Ovary (tissue), 9 donors: ENCODE data around the gene DNAH8. TPM values are rescaled to one million over a fixed set of nuclear protein-coding genes. Genes with fewer than 3 reads are reported as not detected.

ENCODE experiments used
- DNase-seq, 5 donors: peaks; one replicate each; pipeline ENCODE4 v3.0.0-alpha.2; 2019 to 2020
- H3K27ac ChIP-seq, 2 donors: fragments of 200-600 bp; one replicate each; pipeline versions ENCODE4 v1.5.1 to v1.8.0; 2019 to 2022
- H3K27me3 ChIP-seq: fragments of 200-600 bp; one replicate; pipeline ENCODE4 v1.8.0; 2022
- H3K36me3 ChIP-seq: fragments of 200-600 bp; sonication (generic); one replicate; pipeline ENCODE4 v1.5.1; 2019
- H3K4me1 ChIP-seq: one replicate; pipeline ENCODE4 v1.8.1; 2013; ENCODE audit warnings: mild to moderate bottlenecking, moderate library complexity; ENCODE audit not compliant: insufficient read depth
- H3K4me3 ChIP-seq: fragments of 200-600 bp; sonication (generic); one replicate; pipeline ENCODE4 v1.5.1; 2017
- H3K9me3 ChIP-seq, 2 donors: fragments of 200-600 bp in 1 of 2; sonication (generic) in 1 of 2; one replicate each; pipeline versions ENCODE4 v1.5.1 to v1.8.1; 2013 to 2019; ENCODE audit warnings: mild to moderate bottlenecking in 1 of 2, moderate library complexity in 1 of 2
- CTCF ChIP-seq, 3 donors: fragments of 450-650 bp in 2 of 3; fragments of 200-600 bp in 1 of 3; IDR thresholded peaks; one replicate each; pipeline versions ENCODE4 v1.5.1 to v1.8.0; 2016 to 2022; ENCODE audit warnings: antibody characterized with exemption in 3 of 3, mild to moderate bottlenecking in 1 of 3
- EP300 ChIP-seq: sonication (generic); formaldehyde crosslinking; IDR thresholded peaks from one replicate; pipeline ENCODE4 v1.6.1; 2017; ENCODE audit warnings: antibody characterized with exemption
- POLR2A ChIP-seq: fragments of 450-650 bp; IDR thresholded peaks from one replicate; pipeline ENCODE4 v1.6.1; 2017; ENCODE audit warnings: antibody characterized with exemption, mild to moderate bottlenecking, moderate library complexity
- WGBS, 3 donors: extraction: QIAGEN DNeasy Blood & Tissue Kit in 1 of 3; methylation state at CpG; one replicate each; pipeline versions ENCODE4 v1.1.5 to v1.1.7; 2013 to 2017; 5-methylcytosine and 5-hydroxymethylcytosine counted together
- intact Hi-C, 4 donors: fragments of 100-400 bp; cut with DNase I; formaldehyde crosslinking; loops; one replicate each; pipeline versions ENCODE4 v1.11.0 to v1.15.1; 2022 to 2023
- polyA plus RNA-seq, 2 donors: library from polyadenylated mRNA; stranded (reverse); fragments of 200-250 nt in 1 of 2; fragments of 350-450 nt in 1 of 2; fragmentation: Illumina TruSeq in 1 of 2; extraction: RNeasy Lipid Tissue Mini Kit (QIAGEN cat#74804) in 1 of 2; gene quantifications; one replicate each; pipeline ENCODE4 v1.2.3, GENCODE V29; 2013 to 2014
- total RNA-seq, 7 donors: library from RNA; depleted of rRNA in 2 of 7; stranded (reverse); fragments of >200 nt in 2 of 7; fragmentation: NEBNext Ultra II Directional in 3 of 7; extraction: Animal tissue kit (Norgen Biotek cat#: 25700) in 3 of 7; gene quantifications; one replicate each; pipeline versions ENCODE4 v1.1.0 to v1.2.4, GENCODE V29; 2016 to 2023
- donor health status: DM: no; HTN: no; CAD: no; lungs with moderate emphysema.
- donor health status: DM: no; HTN: no; CAD: no.
- donor health status: Bipolar disorder and iron deficiency.
- donor health status: DM: yes; HTN: yes; CAD: no.
- donor health status: DM: no; HTN: no; CAD: no.
- donor health status: DM: yes; HTN: yes; CAD: no.

The DNAH8 gene
- total and polyA plus RNA-seq, 9 donors = under 0.01 to 0.08 (median 0.01) TPM; not detected in 4

GRCh38 chr6:38702558-38703397 lies 12.3 kb upstream of the DNAH8 start, which contains the start of gene GLO1:
TSS of gene GLO1 (minus strand) at chr6:38703145. CDS start at chr6:38703054, 91 bp downstream.
- 0% methylated on average over 52 to 53 of the region's 53 CpGs for WGBS, 3 donors
- intact Hi-C loops = no loop called here

GRCh38 chr6:38703949-38704590 lies 11.0 kb upstream of the DNAH8 start:
- H3K27ac ChIP-seq = no peak overlapping the region
- H3K4me3 ChIP-seq = no peak overlapping the region
- intact Hi-C loops = no loop called here
- no peaks in the 10 kb centered on the region for H3K4me1 ChIP-seq
- DNase-seq = no peak
- no peaks in the 10 kb centered on the region for H3K27me3 ChIP-seq
- H3K9me3 ChIP-seq = no peaks in the 10 kb centered on the region
- WGBS, 3 donors = 41 to 54% (median 48%) methylated on average over 5 of the region's 5 CpGs
- H3K36me3 ChIP-seq = no peaks in the 10 kb centered on the region
- TF ChIP-seq CTCF (IDR thresholded peaks at IDR 0.05) (no peak), POLR2A (no peak), EP300 (no peak)

More at GRCh38 chr6:38702558-38703397, 12.3 kb upstream of the DNAH8 start, which contains the start of gene GLO1:
- no peak for TF ChIP-seq EP300
- peak; percentile 94 for TF ChIP-seq POLR2A
- no peak for TF ChIP-seq CTCF (IDR thresholded peaks at IDR 0.05)
- Histone ChIP-seq H3K27ac (peak within 1 kb of the TSS; percentile 65 to 92), H3K27me3 (no peaks in the 10 kb centered on the region), H3K4me1 (no peaks in the 10 kb centered on the region), H3K4me3 (peak within 1 kb of the TSS; percentile 94), H3K9me3 (no peaks in the 10 kb centered on the region), H3K36me3 (no peaks in the 10 kb centered on the region)
- DNase-seq = peak; percentile 96 to 97 (median 97)

- Histone ChIP-seq H3K4me3 (no peak overlapping the region), H3K27ac (no peak overlapping the region), H3K9me3 (no peaks in the 10 kb centered on the region), H3K4me1 (no peaks in the 10 kb centered on the region), H3K27me3 (no peaks in the 10 kb centered on the region), H3K36me3 (no peaks in the 10 kb centered on the region)
- intact Hi-C loops = no loop called here
- no peak for TF ChIP-seq CTCF (IDR thresholded peaks at IDR 0.05)
- TF ChIP-seq POLR2A = no peak
- no peak for TF ChIP-seq EP300
- WGBS, 3 donors = 57 to 64% (median 62%) methylated on average over 2 of the region's 2 CpGs
- DNase-seq = no peak
Measured at GRCh38 chr6:38705924-38706323, 9.2 kb upstream of the DNAH8 start.

DNA sequence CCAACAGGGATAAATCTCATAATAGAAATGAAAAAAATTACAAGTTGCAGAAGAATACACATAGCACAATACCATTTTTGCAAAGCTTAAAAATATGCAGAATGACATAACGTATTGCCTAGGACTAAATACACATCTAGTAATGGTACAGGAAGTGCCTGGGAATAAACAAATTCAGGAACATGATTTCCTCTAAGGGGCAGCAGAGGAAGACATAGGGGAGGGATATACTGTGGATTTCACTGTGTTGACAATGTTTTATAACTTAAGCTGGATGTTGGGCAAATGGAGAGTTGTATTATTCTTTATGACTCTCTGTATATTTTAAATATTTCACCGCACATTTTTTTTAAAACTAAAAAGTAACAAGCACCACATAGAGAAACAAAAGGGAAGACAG lies 6.6 kb upstream of the DNAH8 start:
- Histone ChIP-seq H3K27me3 (no peaks in the 10 kb centered on the region), H3K4me3 (no peak overlapping the region), H3K27ac (no peak overlapping the region), H3K9me3 (no peaks in the 10 kb centered on the region), H3K36me3 (no peaks in the 10 kb centered on the region), H3K4me1 (no peaks in the 10 kb centered on the region)
- TF ChIP-seq EP300 (no peak), CTCF (IDR thresholded peaks at IDR 0.05) (no peak), POLR2A (no peak)
- no peak for DNase-seq
- 25 to 36% (median 34%) methylated on average over 2 of the region's 2 CpGs for WGBS, 3 donors
- intact Hi-C loops = no loop called here
